HG03378 (cell line): ENCODE data around the gene L2HGDH.

Experiments used
- ATAC-seq: cut with Tn5 transposase; IDR thresholded peaks from one replicate; pipeline ENCODE4 v1.9.1; 2021; ENCODE audit warnings: mild to moderate bottlenecking, moderate library complexity; ENCODE audit not compliant: unreplicated experiment

Gene L2HGDH

DNA sequence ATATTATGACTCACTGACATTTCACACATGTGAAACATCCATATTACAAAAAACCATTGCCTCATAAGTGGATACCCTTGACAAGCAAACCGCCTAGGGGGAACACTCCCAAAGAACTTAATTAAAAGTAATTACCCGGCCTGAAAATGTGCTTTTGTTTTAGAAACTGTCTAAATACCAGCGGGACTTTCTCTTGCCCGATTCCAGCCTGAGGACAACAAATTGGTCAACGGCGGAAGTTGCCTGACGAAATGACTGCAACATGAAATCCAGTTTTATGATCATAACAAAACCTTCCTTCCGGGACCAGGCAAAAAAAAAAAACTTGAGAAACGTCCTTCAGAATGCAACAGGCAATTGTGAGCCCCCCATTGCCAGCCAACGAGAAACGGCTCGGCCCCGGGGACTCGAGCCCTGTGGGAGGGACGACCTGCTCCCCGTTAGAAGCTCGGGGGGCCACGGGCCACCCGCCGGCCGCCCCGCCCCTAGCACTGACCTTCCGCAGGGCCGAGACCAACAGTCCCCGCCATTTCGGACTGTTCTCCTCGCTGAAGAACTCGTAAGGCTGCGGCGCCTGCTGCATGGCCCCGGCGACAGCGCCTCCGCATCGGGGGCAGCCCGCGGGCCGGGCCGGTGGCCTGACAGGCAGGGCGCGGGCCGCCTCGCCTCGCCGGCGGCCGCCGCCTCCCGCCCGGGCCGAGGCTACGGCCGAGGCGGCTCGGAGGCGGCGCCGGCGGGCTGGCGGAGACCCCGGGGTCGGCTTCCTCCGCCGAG lies 81.1 kb downstream of the L2HGDH start:
- ATAC-seq, result peak; percentile 27

GRCh38 chr14:50230401-50230700 lies 81.7 kb downstream of the L2HGDH start:
- ATAC-seq, result no peak

DNA sequence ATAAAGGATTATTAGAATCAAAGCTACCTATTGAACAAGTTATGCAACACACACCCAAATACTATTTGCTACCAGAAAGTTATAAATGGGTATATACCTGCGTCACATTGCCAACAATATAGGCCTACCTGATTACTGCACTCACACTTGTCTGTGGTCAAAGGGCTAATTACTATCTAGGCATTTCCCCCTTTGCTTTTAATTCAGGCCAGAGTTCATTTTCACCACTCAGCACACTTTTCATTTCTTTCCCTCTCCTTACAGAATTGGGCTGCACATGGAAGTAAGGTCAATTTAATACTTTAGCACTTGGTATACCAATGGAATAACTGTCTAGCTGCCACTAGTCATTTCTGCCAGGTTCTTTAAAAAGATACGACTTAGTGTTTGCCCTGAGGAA lies 82.3 kb downstream of the L2HGDH start:
- no peak for ATAC-seq

GRCh38 chr14:50228313-50228712 lies 83.7 kb downstream of the L2HGDH start:
- ATAC-seq, result no peak

GRCh38 chr14:50225974-50226297 lies 86.1 kb downstream of the L2HGDH start:
- ATAC-seq, result no peak

DNA sequence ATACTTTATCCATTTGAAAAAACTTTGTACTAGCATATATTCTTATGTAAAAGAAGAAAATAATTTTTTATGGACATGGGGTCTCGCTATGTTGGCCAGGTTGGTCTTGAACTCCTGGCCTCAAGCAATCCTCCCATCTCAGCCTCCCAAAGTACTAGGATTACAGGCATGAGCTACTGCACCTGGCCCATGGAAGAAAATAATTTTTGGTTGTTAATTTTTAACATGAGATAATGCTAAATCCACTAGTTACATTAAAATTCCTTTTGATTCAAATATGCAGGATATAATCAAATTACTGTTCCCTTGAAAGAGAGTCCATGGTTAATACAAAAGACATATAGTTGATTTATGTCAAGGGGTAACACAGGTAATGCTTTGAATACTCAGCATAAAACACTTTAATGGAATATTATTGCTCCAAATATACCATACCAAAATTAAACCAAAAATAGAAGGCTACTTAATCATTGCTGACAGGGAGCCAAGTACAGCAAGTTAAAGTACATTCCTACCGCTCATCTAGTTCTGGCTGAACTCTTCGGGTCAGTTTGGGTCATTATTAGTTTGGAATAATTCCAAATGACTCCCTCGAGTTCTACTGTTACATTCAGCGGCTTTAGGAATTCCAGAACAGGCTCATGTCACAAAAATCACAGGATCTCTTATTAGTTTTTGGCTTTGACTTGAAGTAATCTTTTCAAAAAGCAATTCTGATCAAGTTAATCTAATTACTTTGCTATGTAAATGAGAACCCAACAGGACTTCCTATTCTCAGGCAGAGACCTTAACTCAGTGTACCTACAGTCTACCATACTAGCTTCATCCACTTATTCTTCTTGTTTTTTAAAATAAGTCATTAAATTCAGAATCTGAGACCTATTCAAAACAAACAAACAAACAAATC lies 86.7 kb downstream of the L2HGDH start:
- ATAC-seq, result no peak

DNA sequence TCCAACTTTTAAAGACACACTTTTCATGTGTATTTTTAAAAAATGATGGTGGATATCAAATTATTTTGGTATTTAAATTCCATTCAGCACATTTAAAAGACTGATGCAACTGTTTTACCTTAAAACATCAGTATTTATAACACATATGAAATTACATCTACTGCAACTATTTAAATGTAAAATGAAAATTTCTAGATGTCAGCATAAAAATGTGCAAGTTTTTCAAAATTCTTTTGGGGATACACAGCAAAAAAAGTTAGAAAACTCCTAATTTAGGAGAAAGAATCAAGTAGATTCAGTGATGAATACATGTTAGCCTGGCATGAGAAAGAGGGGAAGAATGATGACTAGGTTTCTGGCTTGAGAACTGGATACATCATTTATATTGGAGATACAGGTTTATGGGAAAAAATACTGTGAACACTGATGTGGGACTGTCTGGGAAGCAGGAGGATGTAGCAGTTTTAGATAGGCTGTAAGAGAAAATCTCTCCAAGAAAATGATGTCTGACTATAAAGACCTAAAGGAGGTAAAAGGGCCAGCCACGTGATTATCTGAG lies 89.9 kb downstream of the L2HGDH start:
- no peak for ATAC-seq

DNA sequence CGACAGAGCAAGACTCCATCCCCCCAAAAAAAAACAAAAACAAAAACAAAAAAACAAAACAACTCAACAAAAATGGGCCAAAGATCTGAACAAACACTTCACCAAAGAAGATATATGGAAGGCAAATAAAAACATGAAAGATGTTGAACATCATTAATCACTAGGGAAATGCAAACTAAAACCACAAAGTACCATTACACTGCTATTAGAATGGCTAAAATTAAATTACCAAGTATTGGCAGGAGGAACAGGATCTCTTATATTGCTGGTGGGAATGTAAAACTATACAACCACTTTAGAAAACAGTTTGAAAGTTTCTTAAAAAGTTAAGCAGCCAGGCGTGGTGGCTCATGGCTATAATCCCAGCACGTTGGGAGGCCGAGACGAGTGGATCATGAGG lies 93.5 kb downstream of the L2HGDH start:
- no peak for ATAC-seq

- no peak for ATAC-seq
These were observed 96.6 kb downstream of the L2HGDH start for GRCh38 chr14:50215416-50215815.

DNA sequence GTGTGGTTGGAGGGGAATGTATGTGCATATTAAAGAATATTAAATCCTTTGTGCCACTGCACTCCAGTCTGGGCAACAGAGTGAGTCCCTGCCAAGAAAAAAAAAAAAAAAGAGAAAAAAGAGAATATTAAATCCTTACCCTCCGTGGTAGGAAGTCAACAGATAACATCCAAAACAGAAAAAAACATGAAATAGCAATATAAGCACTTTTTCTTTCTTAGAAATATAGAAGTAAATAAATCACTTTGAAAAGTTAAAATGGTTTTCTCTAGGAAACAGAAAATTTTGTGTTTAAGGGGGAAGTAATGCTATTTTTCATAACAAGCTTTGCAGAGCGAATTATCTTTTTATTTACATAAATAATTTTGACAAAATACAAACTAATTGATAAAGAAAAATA lies 98.2 kb downstream of the L2HGDH start:
- no peak for ATAC-seq

DNA sequence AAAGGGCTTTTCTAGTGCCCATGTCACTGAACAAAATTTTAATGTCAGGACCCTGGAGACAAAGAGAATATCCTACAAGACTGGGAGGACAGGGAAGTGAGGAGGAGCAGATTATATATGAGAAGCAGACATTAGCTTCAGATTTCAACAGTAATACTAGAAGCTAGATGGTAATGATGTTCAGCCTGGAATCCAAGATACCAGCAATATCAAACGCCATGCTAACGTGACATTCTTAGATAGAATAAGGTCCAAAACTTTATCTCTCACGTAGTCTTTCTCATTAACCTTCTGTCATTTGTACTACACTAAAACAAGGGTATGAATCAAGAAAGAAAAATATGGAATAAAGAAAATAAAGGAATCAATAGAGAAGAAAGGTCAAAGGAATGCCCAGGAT lies 99.3 kb downstream of the L2HGDH start:
- ATAC-seq, result no peak

GRCh38 chr14:50210074-50210473 lies 102.0 kb downstream of the L2HGDH start:
- no peak for ATAC-seq

DNA sequence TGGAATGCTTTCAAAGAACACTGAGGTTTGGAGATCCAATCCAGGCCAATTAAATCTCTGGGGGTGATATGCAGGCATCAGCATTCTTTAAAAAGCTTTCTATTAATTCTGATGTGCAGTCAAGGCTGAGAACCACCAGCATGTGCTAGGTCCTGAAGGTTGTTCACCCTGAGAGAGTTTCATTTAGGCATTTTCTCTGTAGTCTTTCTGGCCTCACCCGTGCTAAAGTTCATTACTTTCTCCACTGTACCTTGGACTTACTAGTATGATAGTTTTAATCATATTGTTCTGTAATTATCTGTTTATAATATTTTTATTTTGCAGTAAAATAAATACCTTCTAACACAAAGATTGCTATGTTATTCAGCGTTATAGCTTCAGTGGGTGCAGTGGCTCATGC lies 113.5 kb downstream of the L2HGDH start:
- no peak for ATAC-seq

DNA sequence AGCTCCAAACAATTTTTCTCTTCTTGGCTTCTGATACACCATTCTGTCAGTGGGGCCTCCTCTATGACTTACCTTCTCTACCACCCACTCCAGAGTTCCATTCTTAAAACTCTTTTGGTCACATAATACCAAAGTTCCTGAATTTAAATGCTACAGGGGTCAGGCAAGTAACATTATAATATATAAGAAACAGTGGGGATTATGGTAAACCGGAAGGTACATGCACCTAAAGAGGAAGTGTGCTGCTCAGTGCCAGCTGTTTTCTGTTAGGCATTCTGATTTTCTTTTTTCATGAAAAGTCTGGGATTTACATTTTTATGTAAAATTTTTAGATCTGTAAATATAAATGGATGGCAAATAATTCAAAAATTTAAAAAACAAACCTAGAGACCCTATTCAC lies 120.5 kb downstream of the L2HGDH start:
- ATAC-seq, result no peak
